ENCODE data around the gene MPRIP. TPM values are rescaled to one million over a fixed set of nuclear protein-coding genes. Genes with fewer than 3 reads are reported as not detected.

Gene MPRIP
- total RNA-seq, 1 experiment from 2014 or later, result 258 TPM

GRCh38 chr17:17231621-17232302 lies 189.5 kb downstream of the MPRIP start:
- Histone ChIP-seq H3K4me1 (ENCODE audit: control insufficient read depth in 1 of 2, insufficient read depth in 2 of 2, low read length in 2 of 2) (peaks cover 6 to 14% of the 10 kb centered on the region in 2 experiments), H3K79me2 (ENCODE audit: insufficient read depth, low read length) (peaks cover 26% of the 10 kb centered on the region), H2AFZ (ENCODE audit: low read depth, low read length, poor library complexity, severe bottlenecking) (no peak overlapping the region), H3K27ac (ENCODE audit: low read depth, low read length) (no peak overlapping the region), H3K27me3 (ENCODE audit: insufficient read depth, low read length) (no peaks in the 10 kb centered on the region), H3K36me3 (ENCODE audit: control insufficient read depth in 1 of 2, insufficient read depth in 2 of 2, low read length in 2 of 2) (peaks cover under 1 to 15% of the 10 kb centered on the region in 2 experiments; a peak in 3 of 4 replicates), H4K20me1 (ENCODE audit: insufficient read depth) (no peaks in the 10 kb centered on the region), H3K4me3 (replicated peaks in 1 of 2; ENCODE audit: low read depth in 1 of 2, low read length in 2 of 2) (no peak overlapping the region), H3K9ac (ENCODE audit: low read length) (no peak overlapping the region), H3K9me3 (ENCODE audit: control insufficient read depth in 1 of 2, insufficient read depth in 1 of 2, low read depth in 1 of 2, low read length in 2 of 2) (no peaks in the 10 kb centered on the region), H3K9me2 (ENCODE audit: insufficient read depth) (no peaks in the 10 kb centered on the region), H3K4me2 (ENCODE audit: low read length) (no peak overlapping the region)
- intact Hi-C loops (cut with micrococcal nuclease), result no loop called here
- ChIA-PET RAD21 (ENCODE audit: low non-redundant PET in 1 of 2, low total read pairs in 2 of 2, uncharacterized antibody in 2 of 2, unreplicated experiment in 2 of 2) (no interaction called here), CTCF (no interaction called here), POLR2A (no interaction called here)
- ATAC-seq (no peak), DNase-seq (ENCODE audit: low read depth, low spot score) (no peak)
- BruUV-seq (replicated peaks), result no TSS peak
- TF ChIP-seq EZH2phosphoT487 (IDR thresholded peaks at IDR 0.05; ENCODE audit: borderline replicate concordance), result no peak
- TF ChIP-seq ZNF274 (IDR thresholded peaks at IDR 0.05; ENCODE audit: low read depth, low read length), result no peak
- TF ChIP-seq ZFX (IDR thresholded peaks at IDR 0.05), result no peak
- TF ChIP-seq ZBTB33 (IDR thresholded peaks at IDR 0.05; ENCODE audit: extremely low read depth, insufficient replicate concordance, low read length), result no peak

GRCh38 chr17:17232303-17232621 lies 190.0 kb downstream of the MPRIP start:
- intact Hi-C loops (cut with micrococcal nuclease), result no loop called here
- no peaks in the 10 kb centered on the region for H4K20me1 ChIP-seq (ENCODE audit: insufficient read depth)
- peaks cover 28% of the 10 kb centered on the region for H3K79me2 ChIP-seq (ENCODE audit: insufficient read depth, low read length)
- H3K4me2 ChIP-seq (ENCODE audit: low read length), result no peak overlapping the region
- no peak overlapping the region for H2AFZ ChIP-seq (ENCODE audit: low read depth, low read length, poor library complexity, severe bottlenecking)
- H3K9ac ChIP-seq (ENCODE audit: low read length), result no peak overlapping the region
- DNase-seq (ENCODE audit: low read depth, low spot score) (no peak), ATAC-seq (no peak)
- POLR2A ChIA-PET, result no interaction called here
- no peak overlapping the region for H3K27ac ChIP-seq (ENCODE audit: low read depth, low read length)
- RAD21 ChIA-PET (ENCODE audit: low non-redundant PET in 1 of 2, low total read pairs in 2 of 2, uncharacterized antibody in 2 of 2, unreplicated experiment in 2 of 2), result no interaction called here
- H3K4me3 ChIP-seq (replicated peaks in 1 of 2; ENCODE audit: low read depth in 1 of 2, low read length in 2 of 2), result no peak overlapping the region
- peaks cover 0 to 14% of the 10 kb centered on the region in 2 experiments; a peak in 3 of 4 replicates for H3K36me3 ChIP-seq (ENCODE audit: control insufficient read depth in 1 of 2, insufficient read depth in 2 of 2, low read length in 2 of 2)
- no peaks in the 10 kb centered on the region for H3K9me2 ChIP-seq (ENCODE audit: insufficient read depth)
- H3K4me1 ChIP-seq (ENCODE audit: control insufficient read depth in 1 of 2, insufficient read depth in 2 of 2, low read length in 2 of 2), result peaks cover 6 to 14% of the 10 kb centered on the region in 2 experiments
- H3K27me3 ChIP-seq (ENCODE audit: insufficient read depth, low read length), result no peaks in the 10 kb centered on the region
- no TSS peak for BruUV-seq (replicated peaks)
- CTCF ChIA-PET, result no interaction called here
- H3K9me3 ChIP-seq (ENCODE audit: control insufficient read depth in 1 of 2, insufficient read depth in 1 of 2, low read depth in 1 of 2, low read length in 2 of 2), result no peaks in the 10 kb centered on the region
- TF ChIP-seq CBX3 (IDR thresholded peaks at IDR 0.05; ENCODE audit: low read depth) (no peak), SRF (IDR thresholded peaks at IDR 0.05; ENCODE audit: low read depth) (no peak), POLR2AphosphoS5 (IDR thresholded peaks at IDR 0.05; ENCODE audit: low read depth, low read length) (no peak), TCF7L2 (IDR thresholded peaks at IDR 0.05; ENCODE audit: borderline replicate concordance, extremely low read depth, insufficient read depth, insufficient read length) (no peak), EZH2 (IDR thresholded peaks at IDR 0.05) (no peak), EGR1 (IDR thresholded peaks at IDR 0.05; ENCODE audit: low read depth) (no peak), CTCF (IDR thresholded peaks at IDR 0.05 in 2 of 3, conservative IDR thresholded peaks at IDR 0.05 in 1 of 3; ENCODE audit: borderline replicate concordance in 1 of 3, insufficient read depth in 1 of 3, low read depth in 2 of 3, low read length in 2 of 3) (no peak), JUND (IDR thresholded peaks at IDR 0.05) (no peak), ZBTB33 (IDR thresholded peaks at IDR 0.05; ENCODE audit: extremely low read depth, insufficient replicate concordance, low read length) (no peak), ATF3 (IDR thresholded peaks at IDR 0.05) (no peak)
